GM18517 (cell line): ENCODE data around the gene ZNF57.
"Not testable (repeated sequence)": the region's sequence is repeated elsewhere in the genome, so short reads cannot be mapped to it uniquely, and the experiment has no call there.

Source experiments
- ATAC-seq: cut with Tn5 transposase; IDR thresholded peaks from one replicate; pipeline ENCODE4 v1.9.1; 2021; ENCODE audit warnings: mild to moderate bottlenecking, moderate library complexity; ENCODE audit not compliant: unreplicated experiment

ZNF57 gene

DNA sequence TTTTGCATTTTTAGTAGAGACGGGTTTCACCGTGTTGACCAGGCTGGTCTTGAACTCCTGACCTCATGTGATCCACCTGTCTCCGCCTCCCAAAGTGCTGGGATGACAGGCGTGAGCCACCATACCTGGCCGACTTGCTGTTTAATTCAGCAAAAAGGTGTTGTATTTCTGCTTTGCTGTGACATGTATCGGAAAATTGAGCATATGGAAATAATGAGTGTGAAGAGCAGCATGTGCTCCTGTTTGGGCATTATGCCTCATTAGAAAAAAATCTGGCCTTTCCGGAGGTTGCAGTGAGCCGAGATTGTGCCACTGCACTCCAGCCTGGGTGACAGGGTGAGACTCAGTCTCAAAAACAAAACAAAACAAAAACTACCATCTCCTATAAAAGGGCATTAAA, 10.2 kb upstream of the ZNF57 start:
- ATAC-seq = not testable (repeated sequence)

GRCh38 chr19:2896694-2897093, 4.0 kb upstream of the ZNF57 start:
- ATAC-seq = no peak

GRCh38 chr19:2902590-2903218, 2.0 kb downstream of the ZNF57 start:
- no peak for ATAC-seq

- not testable (repeated sequence) for ATAC-seq
These were observed 2.6 kb downstream of the ZNF57 start for GRCh38 chr19:2903326-2903725.

DNA sequence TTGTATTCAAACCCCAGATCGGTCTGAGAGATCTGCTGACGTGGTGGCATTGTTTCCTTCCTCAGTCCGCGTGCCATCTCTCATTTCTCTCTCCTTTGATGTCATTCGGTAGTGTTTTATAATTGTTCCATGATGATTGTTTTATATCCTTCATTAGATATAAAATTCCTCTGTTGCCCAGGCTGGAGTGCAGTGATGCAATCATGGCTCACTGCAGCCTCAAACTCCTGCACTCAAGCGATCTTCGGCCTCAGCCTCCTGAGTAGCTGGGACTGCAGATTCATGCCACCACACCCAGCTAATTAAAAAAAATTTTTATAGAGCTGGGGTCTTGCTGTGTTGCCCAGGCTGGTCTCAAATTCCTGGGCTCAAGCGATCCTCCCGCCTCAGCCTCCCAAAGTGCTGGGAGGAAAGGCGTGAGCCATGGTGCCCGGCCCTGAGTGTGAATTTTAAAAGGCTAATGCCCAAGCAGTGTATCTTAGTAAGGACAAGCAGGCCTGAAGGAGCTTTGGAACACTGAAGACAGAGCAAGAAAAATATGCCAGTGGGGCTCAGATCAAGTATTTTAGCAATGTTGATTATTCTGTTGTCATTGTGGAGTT, 5.3 kb downstream of the ZNF57 start:
- ATAC-seq = no peak

- no peak for ATAC-seq
These were observed 6.0 kb downstream of the ZNF57 start for GRCh38 chr19:2906631-2907195.

- no peak for ATAC-seq
These were observed 11.6 kb downstream of the ZNF57 start for GRCh38 chr19:2912306-2912705.

- ATAC-seq = no peak
These were observed 16.8 kb downstream of the ZNF57 start for GRCh38 chr19:2917275-2918184.

DNA sequence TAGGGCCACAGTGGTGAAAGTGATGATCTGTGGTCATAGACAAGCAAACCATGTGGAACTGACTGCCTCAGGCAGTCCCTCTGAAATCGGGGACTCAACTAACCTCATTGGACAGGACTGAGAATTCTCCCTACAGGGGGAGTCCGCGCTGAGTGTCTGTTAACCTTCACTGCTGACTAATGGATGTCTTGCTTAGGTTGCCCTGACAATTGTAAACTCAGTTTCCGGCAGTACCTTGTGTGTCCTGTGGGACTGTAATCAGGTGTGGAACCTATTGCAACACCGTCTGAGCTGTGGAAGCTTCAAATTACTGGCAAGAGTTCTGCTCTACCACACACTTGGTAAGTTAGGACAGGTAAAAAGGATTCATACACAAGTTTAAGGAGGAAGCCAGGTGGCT, 22.3 kb downstream of the ZNF57 start:
- no peak for ATAC-seq

DNA sequence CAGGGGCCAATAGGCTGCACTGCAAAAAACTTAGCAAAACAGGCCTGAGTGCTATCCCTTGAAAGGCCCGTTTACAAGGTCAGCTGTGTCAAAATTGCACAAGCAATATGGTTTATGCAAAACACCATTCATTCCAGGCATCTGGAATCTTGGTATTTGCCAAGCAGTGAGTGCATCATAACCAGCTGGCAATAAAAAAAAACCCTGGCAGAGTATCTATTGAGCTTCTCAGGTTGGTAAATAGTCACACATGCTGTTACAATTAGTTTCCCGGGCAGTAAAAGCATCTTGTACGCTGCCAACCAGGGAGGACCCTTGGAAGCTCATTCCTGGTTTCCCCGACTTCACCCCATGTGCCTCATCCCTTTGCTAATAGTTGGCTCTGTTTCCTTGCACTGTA, 22.8 kb downstream of the ZNF57 start:
- ATAC-seq = no peak

GRCh38 chr19:2926341-2927031, 25.8 kb downstream of the ZNF57 start:
- no peak for ATAC-seq

- no peak for ATAC-seq
These were observed 26.3 kb downstream of the ZNF57 start for GRCh38 chr19:2927032-2927430.

DNA sequence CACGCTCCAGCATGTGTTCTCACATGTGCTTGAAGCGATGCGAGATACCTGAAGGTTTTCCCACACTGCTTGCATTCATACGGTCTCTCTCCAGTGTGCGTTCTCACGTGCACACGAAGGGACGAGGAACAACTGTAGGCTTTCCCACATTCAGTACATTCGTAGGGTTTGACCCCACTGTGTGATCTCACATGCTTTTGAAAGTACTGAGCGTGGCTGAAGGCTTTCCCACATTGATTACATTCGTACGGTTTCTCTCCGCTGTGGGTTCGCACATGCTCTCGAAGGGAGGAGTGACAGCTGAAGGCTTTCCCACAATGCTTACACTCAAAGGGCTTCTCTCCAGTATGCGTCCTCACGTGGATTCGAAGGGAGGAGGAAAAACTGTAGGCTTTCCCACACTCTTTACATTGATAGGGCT, 32.8 kb downstream of the ZNF57 start:
- ATAC-seq = no peak

DNA sequence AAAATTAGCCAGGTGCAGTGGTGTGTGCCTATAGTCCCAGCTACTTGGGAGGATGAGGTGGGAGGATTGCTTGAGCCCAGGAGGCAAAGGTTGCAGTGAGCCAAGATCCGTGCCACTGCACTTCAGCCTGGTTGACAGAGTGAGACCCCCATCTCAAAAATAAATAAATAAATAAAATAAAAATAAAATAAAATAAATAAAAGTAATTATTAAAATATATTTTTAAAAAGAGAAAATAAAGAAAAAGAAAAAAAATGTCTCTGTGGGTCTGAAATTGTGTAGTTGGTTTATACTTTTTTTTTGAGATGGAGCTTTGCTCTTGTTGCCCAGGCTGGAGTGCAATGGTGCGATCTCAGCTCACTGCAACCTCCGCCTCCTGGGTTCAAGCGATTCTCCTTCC, 35.1 kb downstream of the ZNF57 start:
- ATAC-seq = not testable (repeated sequence)

- no peak for ATAC-seq
These were observed 42.4 kb downstream of the ZNF57 start for GRCh38 chr19:2942928-2943640.

DNA sequence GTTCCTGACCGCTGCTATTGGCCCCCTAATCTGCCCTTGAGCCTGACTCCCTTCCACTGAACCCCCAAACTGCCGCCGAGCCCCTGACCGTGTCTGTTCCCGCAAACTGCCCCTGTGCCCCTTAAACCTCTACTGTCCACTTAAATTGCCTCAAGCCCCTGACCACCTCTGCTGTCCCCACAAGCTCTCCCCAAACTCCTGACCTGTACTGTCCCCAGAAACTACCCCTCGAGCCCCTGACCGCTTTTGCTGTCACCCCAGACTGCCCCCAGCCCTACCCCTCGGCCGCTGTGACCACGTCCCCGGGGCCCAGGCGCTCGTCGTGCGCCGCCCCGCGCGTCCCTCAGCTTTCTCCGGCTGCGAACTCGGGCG, 43.7 kb downstream of the ZNF57 start:
- no peak for ATAC-seq

DNA sequence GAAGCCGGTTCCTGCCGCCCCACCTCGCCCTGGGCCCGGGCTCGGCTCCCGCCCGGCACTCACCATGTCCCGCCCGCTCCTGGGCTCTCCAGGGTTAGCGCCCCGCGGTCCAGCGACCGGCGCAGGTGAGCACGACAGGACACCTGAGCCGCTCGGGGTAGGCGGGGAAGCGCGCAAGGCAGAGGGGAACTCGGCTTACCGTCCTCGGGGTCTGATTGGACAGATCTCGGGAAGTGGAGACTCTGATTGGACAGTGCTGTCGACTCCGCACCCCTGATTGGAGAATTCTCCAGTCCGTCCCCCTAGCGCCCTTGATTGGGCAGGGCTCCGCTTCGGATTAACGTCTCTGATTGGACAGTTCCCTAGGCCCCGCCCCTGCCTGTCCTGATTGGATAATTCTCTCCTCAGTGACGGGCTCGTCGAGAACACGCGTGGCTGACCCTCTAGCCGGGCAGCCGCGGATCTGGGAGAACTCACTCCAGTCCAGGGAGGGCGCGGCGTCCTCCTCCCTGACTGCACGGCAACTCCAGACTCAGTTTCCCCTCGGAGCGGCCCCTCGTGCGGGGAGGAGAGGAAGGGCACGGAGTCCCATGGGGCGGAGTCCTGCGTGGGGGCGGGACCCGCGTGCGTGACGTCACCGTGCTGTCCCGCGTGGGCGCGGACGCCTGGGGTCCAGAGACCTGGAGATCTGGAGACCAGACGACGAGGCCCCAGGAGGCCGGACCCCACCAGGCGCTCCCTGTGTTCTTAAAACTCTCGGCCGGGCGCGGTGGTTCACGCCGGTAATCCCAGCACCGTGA, 44.2 kb downstream of the ZNF57 start, which contains the start of gene ZNF77:
TSS of gene ZNF77 (minus strand) at position 197 of the 800 bp plus-strand sequence. CDS start at position 66, 131 bp downstream.
- ATAC-seq = peak; percentile 91

DNA sequence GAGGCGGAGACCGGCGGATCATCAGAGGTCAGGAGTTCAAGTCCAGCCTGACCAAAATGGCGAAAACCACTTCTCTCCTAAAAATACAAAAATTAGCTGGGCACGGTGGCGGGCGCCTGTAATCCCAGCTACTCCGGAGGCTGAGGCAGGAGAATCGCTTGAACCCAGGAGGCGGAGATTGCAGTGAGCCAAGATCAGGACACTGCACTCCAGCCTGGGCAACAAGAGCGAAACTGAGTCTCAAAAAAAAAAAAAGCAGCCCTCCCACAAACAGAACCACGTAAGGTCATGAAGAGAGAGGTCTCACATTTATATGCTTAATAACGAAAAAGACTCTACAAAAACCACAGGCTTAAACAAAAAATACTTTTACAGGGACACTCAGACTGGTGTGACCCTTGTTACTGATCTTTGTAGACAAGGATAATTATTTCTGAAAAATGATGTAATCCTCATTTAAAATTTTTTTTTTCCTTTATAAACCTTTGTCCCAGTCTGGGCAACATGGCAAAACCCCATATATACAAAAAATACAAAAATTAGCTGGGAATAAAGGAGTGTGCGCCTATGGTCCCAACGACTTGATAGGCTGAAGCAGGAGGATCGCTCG, 45.0 kb downstream of the ZNF57 start:
- no peak for ATAC-seq

- ATAC-seq = no peak
These were observed 49.2 kb downstream of the ZNF57 start for GRCh38 chr19:2949939-2950285.
